Parathyroid adenoma (tissue), 2 donors: ENCODE measurements around the gene PHF14.

Source experiments
- H2AFZ ChIP-seq: fragments of 300-600 bp; sonication (generic); one replicate; pipeline ENCODE4 v1.7.0; 2017; ENCODE audit warnings: antibody characterized with exemption, mild to moderate bottlenecking
- H3K27ac ChIP-seq: fragments of 300-600 bp; sonication (generic); one replicate; pipeline ENCODE4 v1.7.0; 2017
- H3K27me3 ChIP-seq: fragments of 300-600 bp; sonication (generic); one replicate; pipeline ENCODE4 v1.7.0; 2017; ENCODE audit warnings: low read length; ENCODE audit not compliant: control insufficient read depth, insufficient read depth
- H3K36me3 ChIP-seq: fragments of 300-600 bp; sonication (generic); one replicate; pipeline ENCODE4 v1.7.0; 2017; ENCODE audit warnings: low read length; ENCODE audit not compliant: control insufficient read depth, insufficient read depth
- H3K4me1 ChIP-seq: fragments of 300-600 bp; sonication (generic); one replicate; pipeline ENCODE4 v1.7.0; 2017; ENCODE audit warnings: control low read depth
- H3K4me2 ChIP-seq: fragments of 300-600 bp; sonication (generic); one replicate; pipeline ENCODE4 v1.7.0; 2017; ENCODE audit warnings: low read length
- H3K4me3 ChIP-seq: fragments of 300-600 bp; sonication (generic); one replicate; pipeline ENCODE4 v1.7.0; 2017; ENCODE audit warnings: low read depth, low read length
- H3K79me2 ChIP-seq: fragments of 300-600 bp; sonication (generic); one replicate; pipeline ENCODE4 v1.7.0; 2017; ENCODE audit warnings: control low read depth
- H3K9ac ChIP-seq: fragments of 300-600 bp; sonication (generic); one replicate; pipeline ENCODE4 v1.7.0; 2017; ENCODE audit warnings: mild to moderate bottlenecking
- H3K9me3 ChIP-seq: fragments of 300-600 bp; sonication (generic); one replicate; pipeline ENCODE4 v1.7.0; 2017; ENCODE audit warnings: low read length; ENCODE audit not compliant: control insufficient read depth
- CTCF ChIP-seq: fragments of 300-600 bp; sonication (generic); IDR thresholded peaks from one replicate; pipeline ENCODE4 v1.7.0; 2017; ENCODE audit warnings: antibody characterized with exemption, mild to moderate bottlenecking
- donor health status: primary hyperparathyroidism.

Gene PHF14

DNA sequence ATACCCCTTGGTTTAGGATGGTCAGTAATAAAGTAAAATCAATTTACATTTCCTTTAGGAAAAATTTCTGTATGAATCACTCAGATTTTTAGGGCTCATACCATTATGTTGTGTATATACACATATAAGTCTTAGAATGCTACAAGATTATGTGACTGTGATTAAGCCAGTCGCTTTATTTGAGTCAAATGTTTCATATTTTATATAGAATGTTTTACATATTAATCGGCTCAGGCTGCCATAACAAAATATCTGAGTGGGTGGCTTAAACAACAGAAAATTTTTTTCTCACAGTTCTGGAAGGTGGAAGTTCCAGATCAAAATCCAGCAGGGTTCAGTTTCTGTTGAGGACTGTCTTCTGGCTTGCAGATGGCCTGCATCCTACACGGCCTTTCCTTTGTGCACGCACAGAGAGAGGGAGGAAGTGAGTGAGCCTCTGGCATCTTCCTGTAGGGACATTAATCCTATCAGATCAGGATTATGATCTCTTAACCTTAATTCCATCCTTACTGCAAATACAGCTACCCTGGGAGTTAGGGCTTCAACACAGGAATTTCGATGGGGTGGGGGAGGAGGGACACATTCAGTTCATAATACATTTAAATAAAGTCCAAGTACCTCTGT is 198.0 kb downstream of the PHF14 start:
- no peak for TF ChIP-seq CTCF
- Histone ChIP-seq H3K27ac (no peak overlapping the region), H3K4me1 (peaks cover 3% of the 10 kb centered on the region), H3K9me3 (no peaks in the 10 kb centered on the region), H3K4me3 (no peak overlapping the region), H3K4me2 (no peak overlapping the region), H2AFZ (no peak overlapping the region), H3K36me3 (no peaks in the 10 kb centered on the region), H3K9ac (no peak overlapping the region), H3K79me2 (no peaks in the 10 kb centered on the region), H3K27me3 (no peaks in the 10 kb centered on the region)

GRCh38 chr7:11172835-11173234 is 199.2 kb downstream of the PHF14 start:
- no peak overlapping the region for H3K4me3 ChIP-seq
- H3K27ac ChIP-seq: no peak overlapping the region
- no peaks in the 10 kb centered on the region for H3K9me3 ChIP-seq
- no peak for TF ChIP-seq CTCF
- H3K4me2 ChIP-seq: no peak overlapping the region
- no peaks in the 10 kb centered on the region for H3K79me2 ChIP-seq
- H2AFZ ChIP-seq: no peak overlapping the region
- no peaks in the 10 kb centered on the region for H3K27me3 ChIP-seq
- no peak overlapping the region for H3K9ac ChIP-seq
- H3K36me3 ChIP-seq: no peaks in the 10 kb centered on the region
- peaks cover 3% of the 10 kb centered on the region for H3K4me1 ChIP-seq

DNA sequence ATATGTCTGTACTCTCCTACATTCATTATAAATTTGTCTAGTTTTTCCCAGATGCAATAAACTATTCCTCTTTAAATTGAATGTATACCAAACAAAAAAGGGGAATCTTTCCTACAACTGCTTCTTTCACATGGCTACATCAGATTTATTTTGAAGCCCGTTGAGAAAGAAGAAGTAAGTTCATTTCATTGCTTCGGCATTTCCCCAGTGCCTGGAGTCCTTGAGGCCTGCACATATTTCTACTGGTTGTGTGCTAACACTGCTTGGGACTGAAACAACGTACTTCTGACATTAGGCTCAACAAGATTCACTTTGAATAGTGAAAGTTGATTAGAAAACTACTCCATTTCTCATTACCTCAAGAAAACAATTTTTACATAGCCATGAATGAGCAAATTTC is 201.7 kb downstream of the PHF14 start:
- Histone ChIP-seq H3K4me1 (peaks cover 3% of the 10 kb centered on the region), H3K79me2 (no peaks in the 10 kb centered on the region), H3K4me3 (no peak overlapping the region), H3K36me3 (no peaks in the 10 kb centered on the region), H3K4me2 (no peak overlapping the region), H3K27me3 (no peaks in the 10 kb centered on the region), H3K27ac (no peak overlapping the region), H3K9me3 (no peaks in the 10 kb centered on the region), H2AFZ (no peak overlapping the region), H3K9ac (no peak overlapping the region)
- no peak for TF ChIP-seq CTCF

GRCh38 chr7:11175887-11176286 is 202.2 kb downstream of the PHF14 start:
- no peak for TF ChIP-seq CTCF
- peaks cover 3% of the 10 kb centered on the region for H3K4me1 ChIP-seq
- no peaks in the 10 kb centered on the region for H3K36me3 ChIP-seq
- no peak overlapping the region for H2AFZ ChIP-seq
- H3K27me3 ChIP-seq: no peaks in the 10 kb centered on the region
- H3K27ac ChIP-seq: no peak overlapping the region
- H3K9ac ChIP-seq: no peak overlapping the region
- no peak overlapping the region for H3K4me3 ChIP-seq
- H3K4me2 ChIP-seq: no peak overlapping the region
- H3K79me2 ChIP-seq: no peaks in the 10 kb centered on the region
- H3K9me3 ChIP-seq: no peaks in the 10 kb centered on the region

GRCh38 chr7:11176985-11177555 is 203.4 kb downstream of the PHF14 start:
- peaks cover 3% of the 10 kb centered on the region for H3K4me1 ChIP-seq
- H3K27me3 ChIP-seq: no peaks in the 10 kb centered on the region
- H3K36me3 ChIP-seq: no peaks in the 10 kb centered on the region
- H3K9ac ChIP-seq: no peak overlapping the region
- TF ChIP-seq CTCF: no peak
- no peak overlapping the region for H3K27ac ChIP-seq
- no peak overlapping the region for H2AFZ ChIP-seq
- no peaks in the 10 kb centered on the region for H3K9me3 ChIP-seq
- H3K4me2 ChIP-seq: no peak overlapping the region
- no peak overlapping the region for H3K4me3 ChIP-seq
- no peaks in the 10 kb centered on the region for H3K79me2 ChIP-seq
